M059J (cell line): ENCODE data around the gene CT47C1. TPM values are rescaled to one million over a fixed set of nuclear protein-coding genes. Genes with fewer than 3 reads are reported as not detected.
"Not testable (repeated sequence)": the region's sequence is repeated elsewhere in the genome, so short reads cannot be mapped to it uniquely, and the experiment has no call there.

ENCODE experiments used
- DNase-seq: peaks from one replicate; pipeline ENCODE4 v3.0.0-alpha.2; 2012; ENCODE audit warnings: low read depth
- total RNA-seq: library from RNA; depleted of rRNA; stranded (reverse); fragments of >200 nt; shearing (Covaris generic); gene quantifications from 2 replicates; pipeline ENCODE4 v1.2.3, GENCODE V29; 2014; rRNA removed

Gene CT47C1
- total RNA-seq, result 0.39 TPM in 1 of 2 replicates, not detected in the other

DNA sequence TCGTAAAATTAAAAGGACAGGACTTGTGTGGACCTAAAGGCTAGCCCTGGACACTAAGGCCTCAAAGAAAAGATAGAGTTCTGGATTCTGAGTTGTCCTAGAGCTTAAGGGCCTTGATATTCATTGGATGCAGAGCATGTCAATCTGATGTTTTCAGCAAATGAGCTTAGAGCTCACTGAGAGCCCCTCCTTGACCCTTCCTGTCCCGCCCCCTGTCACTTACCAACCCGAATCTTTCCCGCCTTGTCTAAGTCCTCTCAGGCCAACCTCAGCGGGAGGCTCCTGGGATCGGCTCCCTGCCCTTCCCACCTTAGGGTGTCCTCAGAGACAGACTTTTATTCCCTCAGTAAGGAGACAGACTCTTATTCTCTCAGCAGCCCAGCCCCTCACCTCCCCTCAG lies at the start of gene CT47C1:
Gene CT47C1 (plus strand): TSS at position 250 of the 400 bp plus-strand sequence. CDS start 233 bp downstream, outside the sequence.
- DNase-seq, result no peak

DNA sequence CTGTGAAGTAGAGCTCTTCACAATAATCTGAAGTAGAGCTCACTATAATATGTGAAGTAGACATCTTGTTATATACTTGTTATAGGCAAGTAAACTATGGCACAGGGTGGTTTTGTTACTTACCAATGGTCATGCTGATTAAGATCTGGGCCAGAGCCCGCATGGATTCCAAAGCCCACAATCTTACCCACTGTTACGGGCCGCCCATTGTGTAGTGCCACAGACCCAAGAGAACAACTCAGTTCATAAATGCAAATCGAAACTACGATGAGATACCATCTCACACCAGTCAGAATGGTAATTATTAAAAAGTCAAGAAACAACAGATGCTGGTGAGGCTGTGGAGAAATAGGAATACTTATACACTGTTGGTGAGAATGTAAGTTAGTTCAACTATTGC lies 46.9 kb upstream of the CT47C1 start:
- DNase-seq, result no peak

DNA sequence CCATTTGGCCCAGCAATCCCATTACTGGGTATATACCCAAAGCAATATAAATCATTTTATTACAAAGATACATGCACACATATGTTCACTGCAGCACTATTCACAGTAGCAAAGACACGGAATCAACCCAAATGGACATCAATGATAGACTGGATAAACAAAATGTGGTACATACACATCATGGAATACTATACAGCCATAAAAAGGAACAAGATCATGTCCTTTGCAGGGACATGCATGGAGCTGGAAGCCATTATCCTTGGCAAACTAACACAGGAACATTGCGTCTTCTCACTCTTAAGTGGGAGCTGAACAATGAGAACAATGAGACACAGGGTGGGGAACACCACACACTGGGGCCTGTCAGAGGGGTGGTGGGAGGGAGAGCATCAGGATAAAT lies 46.4 kb upstream of the CT47C1 start:
- DNase-seq, result not testable (repeated sequence)

DNA sequence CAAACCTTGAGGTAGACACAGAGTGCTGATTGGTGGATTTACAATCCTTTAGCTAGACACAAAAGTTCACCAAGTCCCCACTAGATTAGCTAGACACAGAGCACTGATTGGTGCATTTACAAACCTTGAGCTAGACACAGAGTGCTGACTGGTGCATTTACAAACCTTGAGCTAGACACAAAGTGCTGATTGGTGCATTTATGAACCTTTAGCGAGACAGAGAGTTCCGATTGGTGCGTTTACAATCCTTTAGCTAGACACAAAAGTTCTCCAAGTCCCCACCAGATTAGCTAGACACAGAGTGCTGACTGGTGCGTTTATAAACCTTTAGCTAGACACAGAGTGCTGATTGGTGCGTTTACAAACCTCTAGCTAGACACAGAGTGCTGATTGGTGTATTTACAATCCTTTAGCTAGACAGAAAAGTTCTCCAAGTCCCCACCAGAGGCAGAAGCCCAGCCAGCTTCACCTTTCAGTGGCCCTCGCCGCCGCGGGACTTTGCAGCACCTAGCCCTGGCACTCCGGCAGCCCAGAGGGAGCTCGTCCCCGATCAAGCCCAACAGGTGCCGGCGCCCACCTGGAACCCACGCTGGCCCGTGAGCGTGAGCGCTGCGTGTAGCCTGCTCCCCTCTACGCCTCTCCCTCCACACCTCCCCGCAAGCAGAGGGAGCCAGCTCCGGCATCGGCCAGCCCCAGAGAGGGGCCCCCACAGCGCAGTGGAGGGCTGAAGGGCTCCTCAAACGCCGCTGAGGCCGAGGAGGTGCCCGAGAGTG lies 44.6 kb upstream of the CT47C1 start:
- DNase-seq, result not testable (repeated sequence)

GRCh38 chrX:119028733-119029330 lies 44.0 kb upstream of the CT47C1 start:
- no peak for DNase-seq

GRCh38 chrX:119029656-119030055 lies 43.1 kb upstream of the CT47C1 start:
- DNase-seq, result not testable (repeated sequence)

GRCh38 chrX:119030990-119031389 lies 41.8 kb upstream of the CT47C1 start:
- no peak for DNase-seq

DNA sequence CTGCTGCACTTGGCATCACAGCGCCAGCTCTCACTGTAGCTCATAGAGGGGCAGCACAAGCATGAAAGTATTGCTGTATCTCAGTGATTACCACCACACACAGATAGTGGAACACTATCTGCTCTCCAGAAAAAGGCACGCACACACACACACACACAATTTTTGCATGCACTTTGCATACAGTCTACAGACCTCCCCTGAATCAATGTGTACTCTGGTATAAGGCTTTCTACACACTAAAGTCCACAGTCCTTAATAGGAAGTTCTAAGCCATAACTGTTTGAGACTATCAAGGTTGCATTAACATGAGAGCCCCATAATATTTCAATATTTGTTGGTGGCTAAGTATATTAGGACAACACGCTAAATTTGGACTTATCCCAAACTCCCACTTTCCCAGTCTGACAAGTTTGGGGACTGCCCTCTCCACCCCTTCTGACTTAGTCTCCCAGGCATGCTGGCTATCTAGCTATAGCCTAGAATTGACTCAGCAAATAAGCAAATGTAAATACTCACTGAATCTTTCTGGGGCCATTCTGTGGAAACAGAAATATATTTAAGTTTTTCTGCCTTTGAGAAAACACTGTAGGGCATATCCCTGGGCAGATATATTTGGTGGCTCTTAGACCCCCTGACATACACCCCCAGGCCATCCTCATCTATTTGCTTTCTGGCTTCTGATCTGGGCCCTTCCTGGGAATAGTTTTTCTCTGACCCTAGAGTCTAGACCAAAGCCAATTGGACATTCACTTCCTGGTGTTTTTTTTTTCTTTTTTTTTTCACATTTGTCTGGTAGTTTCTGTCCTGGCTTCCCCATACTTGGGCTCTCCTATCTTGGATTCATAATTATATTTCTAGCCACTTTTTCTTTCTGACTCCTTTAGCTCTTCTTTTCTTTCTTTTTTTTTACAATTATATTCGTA lies 36.4 kb upstream of the CT47C1 start:
- DNase-seq, result no peak

DNA sequence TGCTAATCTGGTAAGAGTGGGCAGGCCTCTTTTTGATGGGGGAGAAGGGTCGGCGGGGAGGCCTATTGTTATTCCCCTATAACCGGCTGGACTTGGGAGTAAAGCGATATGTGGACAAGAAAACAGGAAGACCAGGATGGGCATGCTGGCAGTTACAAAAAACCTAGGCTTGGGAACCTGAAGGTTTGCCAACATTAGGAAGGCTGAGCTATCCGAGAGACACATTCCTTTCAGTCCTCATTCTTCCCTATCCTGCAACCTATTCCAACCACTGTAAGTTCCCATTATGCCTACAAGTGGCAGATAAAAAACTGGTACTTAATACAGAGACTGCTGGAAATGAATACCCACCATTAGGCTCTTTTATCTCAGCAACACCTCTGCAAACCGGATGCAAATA lies 32.4 kb upstream of the CT47C1 start:
- peak; percentile 66 for DNase-seq

- DNase-seq, result peak; percentile 97
These were observed 31.6 kb upstream of the CT47C1 start for GRCh38 chrX:119041175-119041574.

GRCh38 chrX:119042040-119042439 lies 30.8 kb upstream of the CT47C1 start:
- no peak for DNase-seq

GRCh38 chrX:119042996-119043395 lies 29.8 kb upstream of the CT47C1 start:
- DNase-seq, result no peak

DNA sequence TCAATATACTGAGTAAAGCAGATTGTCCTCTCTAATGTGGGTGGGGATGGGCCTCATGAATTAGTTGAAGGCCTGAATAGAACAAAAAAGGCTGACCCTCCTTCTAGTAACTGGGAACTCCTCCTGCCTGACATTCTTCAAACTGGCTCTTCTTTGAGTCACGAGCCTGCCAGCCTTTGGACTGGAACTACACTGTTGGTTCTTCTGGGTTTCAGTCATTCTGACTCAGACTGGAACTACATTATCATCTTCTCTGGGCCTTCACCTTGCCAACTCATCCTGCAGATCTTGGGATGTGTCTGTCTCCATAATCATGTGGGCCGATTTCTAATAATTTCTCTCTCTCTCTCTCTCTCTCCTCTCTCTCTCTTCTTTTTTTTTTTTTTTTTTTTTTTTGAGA lies 26.9 kb upstream of the CT47C1 start:
- peak; percentile 22 for DNase-seq

DNA sequence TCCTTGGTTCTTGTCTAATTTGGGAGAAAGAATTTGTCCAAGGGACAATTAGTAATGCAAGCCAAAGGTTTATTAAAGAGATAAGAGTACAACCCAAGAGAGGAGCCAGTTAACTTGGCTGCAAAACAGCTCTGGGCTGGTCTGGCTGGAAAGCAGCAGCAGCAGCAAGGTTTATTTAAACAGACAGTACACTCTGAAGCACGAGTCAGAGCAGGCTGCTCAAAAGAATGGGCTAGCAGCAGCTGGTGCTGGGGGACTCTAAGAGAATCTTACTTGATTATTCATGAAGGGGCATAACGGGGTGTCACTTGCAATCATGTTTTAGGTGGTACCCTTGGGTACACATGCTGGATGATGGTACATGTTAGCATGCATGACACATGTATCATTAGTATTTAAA lies 17.1 kb upstream of the CT47C1 start:
- no peak for DNase-seq

GRCh38 chrX:119062750-119063374 lies 9.9 kb upstream of the CT47C1 start:
- peak; percentile 55 for DNase-seq

- DNase-seq, result no peak
These were observed 9.4 kb upstream of the CT47C1 start for GRCh38 chrX:119063428-119063827.

DNA sequence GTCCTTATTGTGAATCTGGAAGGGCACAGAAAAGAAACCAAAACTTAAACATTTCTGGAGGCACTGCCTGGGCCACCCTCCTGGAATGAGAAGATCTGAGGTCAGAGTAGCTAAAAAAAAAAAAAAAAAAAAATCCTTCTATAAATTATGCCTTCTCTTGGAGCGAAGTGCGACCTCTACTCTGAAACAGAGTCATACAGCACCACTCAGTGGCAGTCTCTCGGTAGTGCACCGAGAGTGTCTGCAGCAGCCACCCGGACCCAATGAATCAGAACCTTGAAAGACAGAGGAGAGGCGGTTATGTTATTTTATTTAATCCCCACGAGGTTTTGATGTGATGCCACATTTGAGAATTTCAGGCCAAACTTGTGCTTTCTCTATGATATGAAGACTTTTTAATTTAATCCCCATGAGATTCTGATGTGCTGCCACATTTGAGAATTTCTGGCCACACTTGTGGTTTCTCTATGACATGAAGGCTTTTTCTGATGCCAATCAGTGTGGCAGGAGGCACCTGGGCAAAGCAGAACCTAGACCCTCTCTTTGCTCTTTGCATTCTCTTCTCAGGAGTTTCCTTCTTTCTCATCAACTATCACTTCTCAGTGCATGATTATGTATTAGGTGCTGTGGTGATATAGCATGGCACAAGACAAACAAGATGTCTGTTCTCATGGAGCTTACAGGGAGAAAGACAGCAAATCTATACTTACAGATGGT lies 5.6 kb upstream of the CT47C1 start:
- peak; percentile 71 for DNase-seq

DNA sequence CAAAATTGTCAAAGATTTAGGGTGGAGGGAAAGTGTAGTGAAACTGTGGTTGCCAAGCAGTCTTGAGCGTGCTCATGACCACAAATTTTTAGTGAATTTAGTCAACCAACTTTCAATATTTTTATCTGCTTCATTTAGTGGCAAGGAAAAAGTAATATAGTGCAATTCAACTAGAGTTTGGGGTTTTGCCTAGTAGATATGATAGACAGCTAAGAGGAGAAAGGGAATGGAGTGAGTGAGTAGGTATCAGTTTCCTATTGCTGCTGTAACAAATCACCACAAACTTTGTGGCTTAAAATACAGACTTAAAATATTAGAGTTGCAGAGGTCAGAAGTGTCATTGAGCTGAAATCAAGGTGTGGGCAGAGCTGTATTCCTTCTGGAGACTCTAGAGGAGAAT lies 3.7 kb upstream of the CT47C1 start:
- DNase-seq, result no peak

DNA sequence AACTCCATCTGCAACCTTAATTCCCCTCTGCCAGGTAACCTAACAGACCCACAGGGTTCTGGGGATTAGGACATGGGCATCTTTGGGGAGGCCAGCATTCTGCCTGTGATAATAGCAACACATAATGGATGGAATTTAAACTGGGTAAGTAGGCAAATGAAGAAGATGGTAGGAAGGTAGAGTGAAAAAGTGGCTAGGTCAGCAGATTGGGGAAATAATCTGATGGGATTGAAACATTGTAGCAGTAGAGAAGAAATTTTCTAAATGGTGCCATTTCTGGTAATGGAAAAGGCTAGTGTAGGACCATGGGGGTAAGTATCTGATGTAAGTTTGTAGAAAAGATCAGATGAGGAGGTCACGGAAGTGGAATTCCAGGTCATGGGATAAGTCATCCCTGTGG lies 3.0 kb upstream of the CT47C1 start:
- no peak for DNase-seq

GRCh38 chrX:119071381-119071780 lies 1.4 kb upstream of the CT47C1 start:
- no peak for DNase-seq
